ENCODE results near the gene SIN3A. TPM values are rescaled to one million over a fixed set of nuclear protein-coding genes. Genes with fewer than 3 reads are reported as not detected.

SIN3A gene
- total RNA-seq, 1 donor from 2014 or later: 16.5 TPM

DNA sequence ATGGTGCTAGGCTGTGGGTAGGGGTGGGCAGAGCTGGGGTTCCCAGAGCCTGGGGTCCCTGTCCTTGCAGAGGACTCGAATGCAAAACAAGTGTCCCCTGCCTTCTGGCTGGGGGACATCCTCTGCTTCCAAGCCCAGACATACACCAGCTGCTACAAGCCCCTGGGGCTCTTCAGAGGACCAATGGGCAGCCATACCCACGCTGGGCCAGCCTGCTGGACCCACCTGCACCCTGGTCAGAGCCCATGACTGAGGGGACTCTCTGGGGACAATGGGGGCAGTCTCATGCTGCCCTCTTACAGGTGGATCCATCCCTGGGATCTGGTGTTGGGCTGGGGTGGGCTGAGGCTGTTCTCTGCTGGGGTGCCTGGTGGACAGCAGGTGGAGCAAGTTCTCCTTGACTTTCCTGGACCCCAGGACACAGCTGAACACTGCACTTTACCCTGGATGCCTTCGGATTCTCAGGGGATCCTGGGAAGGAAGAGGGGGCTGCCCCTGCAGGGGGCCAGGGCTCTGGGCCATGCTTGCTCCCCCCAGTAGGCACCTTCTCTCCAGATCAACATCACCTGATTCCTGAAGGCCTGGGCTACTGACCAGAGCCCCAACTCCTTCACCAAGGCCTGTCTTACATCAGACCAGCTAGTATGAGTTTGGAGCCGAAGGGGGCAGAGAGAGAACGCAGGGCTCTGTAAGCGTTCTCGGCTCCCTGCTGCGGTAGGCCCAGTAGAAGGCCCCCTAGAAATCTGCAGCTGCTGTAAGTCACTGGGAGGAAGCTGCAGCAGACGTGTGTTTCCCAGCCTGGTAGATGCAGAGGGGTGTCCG, 122.8 kb downstream of the SIN3A start:
- TF ChIP-seq, protein P1, sequence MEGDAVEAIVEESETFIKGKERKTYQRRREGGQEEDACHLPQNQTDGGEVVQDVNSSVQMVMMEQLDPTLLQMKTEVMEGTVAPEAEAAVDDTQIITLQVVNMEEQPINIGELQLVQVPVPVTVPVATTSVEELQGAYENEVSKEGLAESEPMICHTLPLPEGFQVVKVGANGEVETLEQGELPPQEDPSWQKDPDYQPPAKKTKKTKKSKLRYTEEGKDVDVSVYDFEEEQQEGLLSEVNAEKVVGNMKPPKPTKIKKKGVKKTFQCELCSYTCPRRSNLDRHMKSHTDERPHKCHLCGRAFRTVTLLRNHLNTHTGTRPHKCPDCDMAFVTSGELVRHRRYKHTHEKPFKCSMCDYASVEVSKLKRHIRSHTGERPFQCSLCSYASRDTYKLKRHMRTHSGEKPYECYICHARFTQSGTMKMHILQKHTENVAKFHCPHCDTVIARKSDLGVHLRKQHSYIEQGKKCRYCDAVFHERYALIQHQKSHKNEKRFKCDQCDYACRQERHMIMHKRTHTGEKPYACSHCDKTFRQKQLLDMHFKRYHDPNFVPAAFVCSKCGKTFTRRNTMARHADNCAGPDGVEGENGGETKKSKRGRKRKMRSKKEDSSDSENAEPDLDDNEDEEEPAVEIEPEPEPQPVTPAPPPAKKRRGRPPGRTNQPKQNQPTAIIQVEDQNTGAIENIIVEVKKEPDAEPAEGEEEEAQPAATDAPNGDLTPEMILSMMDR (IDR thresholded peaks at IDR 0.05; ENCODE audit: insufficient read depth, low read length, poor library complexity, severe bottlenecking): no peak
- no peak overlapping the region for H3K4me3 ChIP-seq (ENCODE audit: low read depth, low read length)

DNA sequence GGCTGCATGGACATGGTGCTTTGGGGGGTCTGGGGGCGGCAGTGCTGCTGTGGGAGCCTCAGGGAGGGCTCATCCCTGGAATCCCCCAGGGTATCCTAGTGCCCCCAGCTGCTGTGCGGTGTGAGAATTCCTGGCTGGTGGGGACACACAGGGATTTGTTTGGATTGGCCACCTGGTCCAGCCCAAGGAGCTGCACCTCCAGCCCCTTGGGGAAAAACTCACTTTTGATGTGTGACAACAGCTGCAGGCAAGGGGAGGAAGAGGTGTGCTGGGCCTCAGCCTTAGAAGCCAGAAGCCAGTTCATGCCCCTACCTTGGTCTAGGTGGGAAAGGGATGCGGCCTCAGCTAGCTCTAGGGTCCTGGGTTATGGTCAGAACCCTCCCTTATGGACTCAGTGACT, 124.0 kb downstream of the SIN3A start:
- DNase-seq (ENCODE audit: low read depth): no peak
- Histone ChIP-seq H3K36me3 (ENCODE audit: control insufficient read depth, insufficient read depth, low read length) (no peaks in the 10 kb centered on the region), H3K27me3 (ENCODE audit: control insufficient read depth, insufficient read depth, low read length) (no peaks in the 10 kb centered on the region), H3K4me3 (ENCODE audit: low read depth, low read length) (no peak overlapping the region)
- TF ChIP-seq, protein P1 (IDR thresholded peaks at IDR 0.05; ENCODE audit: insufficient read depth, low read length, poor library complexity, severe bottlenecking): no peak

More for the DNA sequence above, 122.8 kb downstream of the SIN3A start:
- DNase-seq (ENCODE audit: low read depth): no peak
- Histone ChIP-seq H3K36me3 (ENCODE audit: control insufficient read depth, insufficient read depth, low read length) (no peaks in the 10 kb centered on the region), H3K27me3 (ENCODE audit: control insufficient read depth, insufficient read depth, low read length) (no peaks in the 10 kb centered on the region)

DNA sequence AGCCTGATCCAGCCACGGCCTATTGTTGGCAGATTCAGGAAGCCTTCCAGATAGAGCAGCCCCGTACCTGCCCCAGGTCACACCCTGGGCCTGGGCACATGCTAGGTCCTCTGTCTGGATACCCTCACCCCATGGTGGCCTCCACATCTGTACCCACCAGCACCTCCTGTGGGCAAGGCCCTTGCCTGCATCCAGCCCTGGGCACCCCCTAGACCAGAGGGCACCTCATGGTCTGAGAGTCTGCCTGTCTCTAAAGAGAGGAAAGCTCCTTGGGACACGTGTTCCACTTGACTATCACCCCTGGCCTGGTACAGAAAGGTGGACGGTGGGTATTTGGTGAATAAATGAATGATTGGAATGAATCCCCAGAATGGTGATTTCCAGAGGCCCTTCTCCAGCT, 124.5 kb downstream of the SIN3A start:
- H3K4me3 ChIP-seq (ENCODE audit: low read depth, low read length): no peak overlapping the region
- H3K27me3 ChIP-seq (ENCODE audit: control insufficient read depth, insufficient read depth, low read length): no peaks in the 10 kb centered on the region
- TF ChIP-seq, protein P1 (IDR thresholded peaks at IDR 0.05; ENCODE audit: insufficient read depth, low read length, poor library complexity, severe bottlenecking): peak; percentile 2
- no peaks in the 10 kb centered on the region for H3K36me3 ChIP-seq (ENCODE audit: control insufficient read depth, insufficient read depth, low read length)
- DNase-seq (ENCODE audit: low read depth): no peak

DNA sequence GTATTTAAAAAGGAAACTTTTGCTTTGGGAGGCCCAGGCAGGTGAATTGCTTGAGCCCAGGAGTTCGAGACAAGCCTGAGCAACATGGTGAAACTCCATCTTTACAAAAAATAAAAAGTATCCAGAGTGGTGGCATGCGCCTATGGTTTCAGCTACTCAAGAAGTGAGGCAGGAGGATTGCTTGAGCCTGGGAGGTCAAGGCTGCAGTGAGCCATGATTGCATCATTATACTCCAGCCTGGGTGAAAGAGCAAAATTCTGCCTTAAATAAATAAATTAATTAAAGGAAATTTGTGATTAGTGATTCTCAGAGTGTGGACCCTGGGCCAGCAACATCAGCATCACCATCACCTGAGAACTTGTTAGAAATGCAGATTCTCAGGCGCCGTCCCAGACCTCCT, 125.6 kb downstream of the SIN3A start:
- Histone ChIP-seq H3K4me3 (ENCODE audit: low read depth, low read length) (no peak overlapping the region), H3K36me3 (ENCODE audit: control insufficient read depth, insufficient read depth, low read length) (no peaks in the 10 kb centered on the region), H3K27me3 (ENCODE audit: control insufficient read depth, insufficient read depth, low read length) (no peaks in the 10 kb centered on the region)
- TF ChIP-seq, protein P1 (IDR thresholded peaks at IDR 0.05; ENCODE audit: insufficient read depth, low read length, poor library complexity, severe bottlenecking): no peak
- no peak for DNase-seq (ENCODE audit: low read depth)

DNA sequence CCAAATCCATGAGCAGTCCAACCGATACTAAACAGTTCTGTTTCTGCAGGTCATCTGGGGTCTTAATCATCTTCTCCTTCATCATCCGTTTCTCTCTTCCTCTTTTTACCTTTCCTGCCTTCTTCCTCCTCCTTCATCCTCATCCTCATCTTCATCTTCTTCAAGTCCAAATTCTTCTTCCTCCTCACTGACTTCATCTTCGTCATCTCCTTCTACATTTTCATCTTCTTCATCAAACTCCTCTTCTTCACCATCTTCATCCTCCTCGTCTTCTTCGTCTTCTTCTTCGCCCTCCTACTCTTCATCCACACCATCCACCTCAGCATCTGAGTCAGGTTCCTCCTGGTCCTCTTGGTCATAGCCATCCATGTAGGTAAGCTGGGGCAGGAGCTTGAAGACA, 129.8 kb downstream of the SIN3A start:
- DNase-seq (ENCODE audit: low read depth): no peak

More for the DNA sequence above, 129.8 kb downstream of the SIN3A start:
- Histone ChIP-seq H3K4me3 (ENCODE audit: low read depth, low read length) (no peak overlapping the region), H3K36me3 (ENCODE audit: control insufficient read depth, insufficient read depth, low read length) (no peaks in the 10 kb centered on the region), H3K27me3 (ENCODE audit: control insufficient read depth, insufficient read depth, low read length) (no peaks in the 10 kb centered on the region)
- TF ChIP-seq, protein P1 (IDR thresholded peaks at IDR 0.05; ENCODE audit: insufficient read depth, low read length, poor library complexity, severe bottlenecking): no peak

Other genes with a start within 250 kb of the SIN3A start
- gene C15orf39, start 249.8 kb downstream of the SIN3A start, total RNA-seq: 26.8 and 34.8 TPM in 2 replicates
- gene GOLGA6C, start 193.4 kb downstream of the SIN3A start, total RNA-seq: not detected in 2 replicates
- not detected in 2 replicates for gene GOLGA6D, start 168.9 kb downstream of the SIN3A start, total RNA-seq
- gene COMMD4, start 115.6 kb downstream of the SIN3A start, total RNA-seq: 108 and 119 TPM in 2 replicates
- gene NEIL1, start 104.7 kb downstream of the SIN3A start, total RNA-seq: 6.1 and 10.1 TPM in 2 replicates
- 109 and 141 TPM in 2 replicates for gene MAN2C1, start 83.1 kb downstream of the SIN3A start, total RNA-seq
- 37.2 and 39.0 TPM in 2 replicates for gene PTPN9, start 127.6 kb upstream of the SIN3A start, total RNA-seq
- 17.4 and 21.3 TPM in 2 replicates for gene SNUPN, start 174.0 kb upstream of the SIN3A start, total RNA-seq
- gene IMP3, start 188.5 kb upstream of the SIN3A start, total RNA-seq: 95.9 and 97.7 TPM in 2 replicates
- gene SNX33, start 196.2 kb upstream of the SIN3A start, total RNA-seq: 23.4 and 25.7 TPM in 2 replicates

Data from kidney epithelial cell (primary cell).